ENCODE data around the gene NFE2.

DNA sequence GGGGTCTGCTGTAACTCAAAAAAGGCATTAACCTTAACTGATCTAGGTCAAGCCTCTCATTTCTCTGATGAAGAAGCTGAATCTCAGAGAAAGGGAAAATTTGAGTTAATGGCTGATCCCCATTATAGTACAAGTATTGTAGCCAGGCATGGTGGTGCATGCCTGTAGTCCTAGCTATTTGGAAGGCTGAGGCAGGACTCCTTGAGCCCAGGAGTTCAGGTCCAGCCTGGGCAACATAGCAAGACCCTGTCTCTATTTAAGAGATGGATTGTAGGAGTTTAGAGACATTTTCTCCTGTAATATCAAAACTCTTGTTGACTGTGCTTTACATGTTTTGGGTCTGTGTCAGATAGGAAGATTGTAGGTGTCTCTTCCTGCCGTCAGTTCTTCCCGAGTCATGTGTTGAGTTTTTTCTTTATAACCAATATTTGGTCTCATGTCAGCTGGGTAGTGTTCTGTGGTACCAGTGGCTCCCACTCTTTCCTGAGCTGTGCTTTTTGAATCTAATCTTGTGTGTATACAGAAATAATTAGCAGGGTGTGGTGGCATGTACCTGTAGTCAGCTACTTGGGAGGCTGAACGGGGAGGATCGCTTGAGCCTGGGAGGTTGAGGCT, 32.7 kb upstream of the NFE2 start:
- TF ChIP-seq POLR2A (IDR thresholded peaks at IDR 0.05; ENCODE audit: low read length): no peak
- TF ChIP-seq GATA1 (IDR thresholded peaks at IDR 0.05; ENCODE audit: low read depth, low read length): no peak
